ENCODE data around the gene TTYH1. TPM values are rescaled to one million over a fixed set of nuclear protein-coding genes. Genes with fewer than 3 reads are reported as not detected.
"Not testable (repeated sequence)": the region's sequence is repeated elsewhere in the genome, so short reads cannot be mapped to it uniquely, and the experiment has no call there.

TTYH1 gene
- total RNA-seq, 2 donors from 2014 or later = 0.47 to 2.4 TPM

DNA sequence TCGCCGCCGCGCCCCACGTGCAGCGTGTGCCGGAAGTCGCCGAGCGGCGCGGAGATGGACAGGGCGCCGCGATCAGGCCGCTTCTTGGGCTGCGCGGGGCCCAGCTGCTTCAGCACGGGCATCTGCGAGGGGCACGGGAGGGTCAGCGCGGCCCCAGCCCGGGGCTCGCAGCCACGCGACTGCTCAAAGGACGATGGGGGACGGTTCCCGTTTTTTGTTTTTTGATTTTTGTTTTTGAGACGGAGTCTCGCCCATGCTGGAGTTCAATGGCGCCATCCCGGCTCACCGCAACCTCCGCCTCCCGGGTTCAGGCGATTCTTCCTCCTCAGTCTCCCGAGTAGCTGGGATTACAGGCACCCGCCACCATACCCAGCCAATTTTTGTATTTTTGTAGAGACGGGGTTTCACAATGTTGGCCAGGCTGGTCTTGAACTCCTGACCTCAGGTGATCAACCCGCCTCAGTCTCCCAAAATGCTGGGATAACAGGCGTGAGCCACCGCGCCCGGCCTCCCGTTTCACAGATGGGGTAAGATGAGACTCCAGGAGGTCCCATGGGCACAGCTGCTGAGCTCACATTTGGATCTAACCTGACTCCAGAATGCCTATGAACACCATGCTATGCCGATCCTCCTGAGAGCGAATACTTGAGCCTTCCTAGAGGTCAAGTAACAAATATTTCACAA is 50.3 kb downstream of the TTYH1 start:
- H3K9ac ChIP-seq (ENCODE audit: low read depth in 2 of 2, low read length in 2 of 2) = peak overlapping the region in 1 of 2 donors; percentile 58
- peaks cover 11% of the 10 kb centered on the region for H3K4me1 ChIP-seq
- TF ChIP-seq, protein P1, sequence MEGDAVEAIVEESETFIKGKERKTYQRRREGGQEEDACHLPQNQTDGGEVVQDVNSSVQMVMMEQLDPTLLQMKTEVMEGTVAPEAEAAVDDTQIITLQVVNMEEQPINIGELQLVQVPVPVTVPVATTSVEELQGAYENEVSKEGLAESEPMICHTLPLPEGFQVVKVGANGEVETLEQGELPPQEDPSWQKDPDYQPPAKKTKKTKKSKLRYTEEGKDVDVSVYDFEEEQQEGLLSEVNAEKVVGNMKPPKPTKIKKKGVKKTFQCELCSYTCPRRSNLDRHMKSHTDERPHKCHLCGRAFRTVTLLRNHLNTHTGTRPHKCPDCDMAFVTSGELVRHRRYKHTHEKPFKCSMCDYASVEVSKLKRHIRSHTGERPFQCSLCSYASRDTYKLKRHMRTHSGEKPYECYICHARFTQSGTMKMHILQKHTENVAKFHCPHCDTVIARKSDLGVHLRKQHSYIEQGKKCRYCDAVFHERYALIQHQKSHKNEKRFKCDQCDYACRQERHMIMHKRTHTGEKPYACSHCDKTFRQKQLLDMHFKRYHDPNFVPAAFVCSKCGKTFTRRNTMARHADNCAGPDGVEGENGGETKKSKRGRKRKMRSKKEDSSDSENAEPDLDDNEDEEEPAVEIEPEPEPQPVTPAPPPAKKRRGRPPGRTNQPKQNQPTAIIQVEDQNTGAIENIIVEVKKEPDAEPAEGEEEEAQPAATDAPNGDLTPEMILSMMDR (IDR thresholded peaks at IDR 0.05) = no peak
- intact Hi-C loops (cut with DNase I) = no loop called here
- DNase-seq = peak; percentile 34
- H3K27me3 ChIP-seq = no peaks in the 10 kb centered on the region
- no peaks in the 10 kb centered on the region for H3K36me3 ChIP-seq
- no peaks in the 10 kb centered on the region for H3K9me3 ChIP-seq
- H3K4me3 ChIP-seq = no peak overlapping the region
- H3K27ac ChIP-seq = peak overlapping the region; percentile 99

DNA sequence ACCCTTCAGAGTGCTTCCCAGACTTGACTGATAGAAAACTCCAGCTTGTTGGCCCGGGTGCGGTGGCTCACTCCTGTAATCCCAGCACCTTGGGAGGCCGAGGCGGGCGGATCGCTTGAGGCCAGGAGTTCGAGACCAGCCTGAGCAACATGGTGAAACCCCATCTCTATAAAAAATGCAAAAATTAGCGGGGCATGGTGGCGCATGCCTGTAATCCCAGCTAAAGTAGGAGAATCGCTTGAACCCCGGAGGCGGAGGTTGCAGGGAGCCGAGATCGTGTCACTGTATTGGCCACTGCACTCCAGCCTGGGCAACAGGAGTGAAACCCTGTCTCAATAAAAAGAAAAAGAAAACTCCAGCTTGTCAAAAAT is 50.8 kb downstream of the TTYH1 start:
- H3K9ac ChIP-seq (ENCODE audit: low read depth in 2 of 2, low read length in 2 of 2) = peak overlapping the region in 1 of 2 donors; percentile 58
- H3K27me3 ChIP-seq; H3K36me3 ChIP-seq; H3K9me3 ChIP-seq; H3K4me3 ChIP-seq; intact Hi-C loops (cut with DNase I): not testable (repeated sequence)
- peaks cover 11% of the 10 kb centered on the region for H3K4me1 ChIP-seq
- H3K27ac ChIP-seq = peak overlapping the region; percentile 99
- DNase-seq = peak; percentile 20

DNA sequence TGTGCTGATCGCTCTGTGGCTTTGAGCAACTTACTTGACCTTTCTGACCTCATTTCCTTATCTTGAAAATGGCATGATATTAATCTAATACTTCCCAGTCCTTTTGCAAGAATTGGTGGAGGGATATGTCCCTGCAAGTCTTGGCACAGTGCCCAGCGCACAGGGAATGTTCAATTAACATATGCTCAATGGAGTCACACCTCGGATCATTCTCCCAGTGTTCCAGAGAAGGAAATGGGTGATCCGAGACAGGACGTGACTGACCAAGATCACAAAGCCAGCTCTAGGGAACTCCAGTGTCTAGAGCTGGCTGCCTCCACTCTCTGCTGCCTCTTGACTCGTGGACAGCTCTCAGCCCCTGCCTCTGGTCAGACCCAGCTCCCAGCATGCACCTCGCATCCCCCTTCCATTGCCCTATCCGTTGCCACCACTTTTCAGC is 54.3 kb downstream of the TTYH1 start:
- intact Hi-C loops (cut with DNase I) = no loop called here
- H3K4me3 ChIP-seq = no peak overlapping the region
- TF ChIP-seq, protein P1 (IDR thresholded peaks at IDR 0.05) = no peak
- H3K27me3 ChIP-seq = no peaks in the 10 kb centered on the region
- H3K9me3 ChIP-seq = no peaks in the 10 kb centered on the region
- H3K27ac ChIP-seq = peak overlapping the region; percentile 99
- peak overlapping the region; percentile 68 to 88 for H3K9ac ChIP-seq (ENCODE audit: low read depth in 2 of 2, low read length in 2 of 2)
- DNase-seq = peak; percentile 78
- H3K36me3 ChIP-seq = no peaks in the 10 kb centered on the region
- H3K4me1 ChIP-seq = no peaks in the 10 kb centered on the region

DNA sequence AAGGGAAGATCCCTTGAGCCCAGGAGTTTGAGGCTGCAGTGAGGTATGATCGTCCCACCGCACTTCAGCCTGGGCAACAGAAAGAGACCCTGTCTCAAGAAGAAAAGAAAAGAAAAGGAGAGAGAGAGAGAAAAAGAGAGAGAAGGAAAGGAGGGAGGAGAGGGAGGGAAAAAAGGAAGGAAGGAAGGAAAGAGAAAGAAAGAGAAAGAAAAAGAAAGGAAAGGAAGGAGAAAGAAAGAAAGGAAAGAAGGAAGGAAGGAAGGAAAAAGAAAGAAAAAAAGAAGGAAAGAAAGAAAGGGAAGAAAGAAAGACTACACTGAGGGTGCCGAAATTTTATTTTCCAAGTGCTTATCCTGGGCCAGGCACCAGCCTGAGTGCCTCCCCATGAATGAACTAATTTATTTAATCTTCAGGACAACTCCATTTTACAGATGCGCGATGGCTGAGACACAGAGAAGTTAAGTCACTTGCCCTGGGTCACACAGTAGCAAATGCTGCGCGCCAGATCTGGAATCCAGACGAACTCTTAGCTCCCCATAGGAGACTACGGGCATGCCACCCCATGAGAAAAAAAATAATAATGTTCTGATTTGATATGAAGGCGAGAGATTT is 55.1 kb downstream of the TTYH1 start:
- Histone ChIP-seq H3K9ac (ENCODE audit: low read depth in 2 of 2, low read length in 2 of 2) (peak overlapping the region; percentile 88 to 91), H3K27ac (peak overlapping the region; percentile 99), H3K4me1 (no peaks in the 10 kb centered on the region), H3K36me3 (no peaks in the 10 kb centered on the region), H3K4me3 (peak overlapping the region; percentile 56), H3K9me3 (no peaks in the 10 kb centered on the region), H3K27me3 (no peaks in the 10 kb centered on the region)
- TF ChIP-seq, protein P1 (IDR thresholded peaks at IDR 0.05) = no peak
- intact Hi-C loops (cut with DNase I) = no loop called here
- no peak for DNase-seq

DNA sequence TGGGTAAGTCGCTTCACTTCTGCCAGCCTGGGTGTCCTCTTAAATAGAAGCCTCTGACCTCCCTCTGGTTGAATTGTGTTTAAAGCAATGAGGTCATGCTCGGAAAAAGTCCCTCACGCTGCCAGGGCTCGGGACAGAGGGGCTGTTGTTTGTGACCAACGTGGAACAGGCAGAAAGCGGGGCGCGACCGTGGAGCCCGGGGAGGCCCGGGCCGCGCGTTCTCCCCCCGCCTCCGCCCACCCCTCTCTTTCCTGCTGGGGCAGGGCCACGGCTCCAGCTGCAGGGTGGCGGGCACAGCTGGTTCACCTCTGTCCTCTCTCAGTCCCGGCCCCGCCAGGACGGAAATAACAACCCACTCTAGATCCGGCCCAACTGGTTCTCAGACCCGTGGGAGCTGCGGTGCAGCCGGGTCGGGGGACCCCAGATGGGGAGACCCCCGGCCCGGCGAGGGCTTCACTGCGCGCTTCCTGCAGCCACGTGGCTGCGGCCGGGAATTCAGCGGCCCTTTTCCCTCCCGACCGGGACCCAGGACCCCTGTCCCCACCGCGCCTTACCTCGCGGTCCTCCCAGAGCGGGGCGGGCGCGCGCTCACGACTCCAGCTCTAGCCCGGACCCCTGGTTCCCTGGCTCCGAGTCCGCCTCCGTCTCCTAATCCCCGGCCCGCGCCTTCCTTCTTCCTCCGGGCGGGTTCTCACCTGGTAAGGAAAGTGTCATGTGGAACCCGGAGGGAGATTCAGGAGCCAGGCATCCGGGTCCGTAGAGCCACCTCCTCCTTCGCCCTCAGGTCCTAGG is 55.9 kb downstream of the TTYH1 start:
- intact Hi-C loops (cut with DNase I) = no loop called here
- Histone ChIP-seq H3K4me3 (peak overlapping the region; percentile 56), H3K9ac (ENCODE audit: low read depth in 2 of 2, low read length in 2 of 2) (peak overlapping the region; percentile 88 to 91), H3K9me3 (no peaks in the 10 kb centered on the region), H3K27me3 (no peaks in the 10 kb centered on the region), H3K4me1 (no peaks in the 10 kb centered on the region), H3K36me3 (no peaks in the 10 kb centered on the region), H3K27ac (peak overlapping the region; percentile 99)
- TF ChIP-seq, protein P1 (IDR thresholded peaks at IDR 0.05) = no peak
- DNase-seq = peak; percentile 63

Measured in colonic mucosa (tissue), 4 donors.